GM23248 (cell line): Measurements from ENCODE around the gene TRPC4AP. TPM values are rescaled to one million over a fixed set of nuclear protein-coding genes. Genes with fewer than 3 reads are reported as not detected.

Experiments used
- DNase-seq: peaks from one replicate; pipeline ENCODE4 v3.0.0-alpha.2; 2015
- H2AFZ ChIP-seq: fragments of 200-600 bp; sonication (generic); 2 replicates; pipeline ENCODE4 v1.6.1; 2016; ENCODE audit warnings: antibody characterized with exemption
- H3F3A ChIP-seq: fragments of 200-600 bp; sonication (generic); 2 replicates; pipeline ENCODE4 v1.6.1; 2016; ENCODE audit warnings: mild to moderate bottlenecking, antibody characterized with exemption, mixed run types; ENCODE audit not compliant: insufficient read depth
- H3K27ac ChIP-seq: fragments of 200-600 bp; sonication (generic); 2 replicates; pipeline ENCODE4 v1.5.1; 2016; ENCODE audit warnings: mild to moderate bottlenecking
- H3K27me3 ChIP-seq: fragments of 200-600 bp; sonication (generic); replicated peaks from 2 replicates; pipeline ENCODE4 v1.6.1; 2016; ENCODE audit warnings: mild to moderate bottlenecking; ENCODE audit not compliant: insufficient read depth
- H3K36me3 ChIP-seq: fragments of 200-600 bp; sonication (generic); 2 replicates; pipeline ENCODE4 v1.6.1; 2016; ENCODE audit warnings: low read depth, mild to moderate bottlenecking
- H3K4me1 ChIP-seq: fragments of 200-600 bp; sonication (generic); 2 replicates; pipeline ENCODE4 v1.6.1; 2016; ENCODE audit warnings: mild to moderate bottlenecking; ENCODE audit not compliant: insufficient read depth
- H3K4me2 ChIP-seq: fragments of 200-600 bp; sonication (generic); one replicate; pipeline ENCODE4 v1.6.1; 2016; ENCODE audit warnings: mild to moderate bottlenecking; ENCODE audit not compliant: unreplicated experiment
- H3K4me3 ChIP-seq: fragments of 200-600 bp; sonication (generic); 2 replicates; pipeline ENCODE4 v1.5.1; 2016; ENCODE audit warnings: mild to moderate bottlenecking
- H3K79me2 ChIP-seq: fragments of 200-600 bp; sonication (generic); 2 replicates; pipeline ENCODE4 v1.6.1; 2016; ENCODE audit warnings: mild to moderate bottlenecking; ENCODE audit not compliant: insufficient read depth
- H3K9ac ChIP-seq: fragments of 200-600 bp; sonication (generic); 2 replicates; pipeline ENCODE4 v1.6.1; 2016; ENCODE audit warnings: mild to moderate bottlenecking
- H3K9me2 ChIP-seq: fragments of 200-600 bp; sonication (generic); 2 replicates; pipeline ENCODE4 v1.6.1; 2016; ENCODE audit warnings: mixed run types, mild to moderate bottlenecking, moderate library complexity; ENCODE audit not compliant: insufficient read depth
- H3K9me3 ChIP-seq: fragments of 200-600 bp; sonication (generic); one replicate; pipeline ENCODE4 v1.6.1; 2017; ENCODE audit warnings: low read depth
- H4K20me1 ChIP-seq: fragments of 200-600 bp; sonication (generic); 2 replicates; pipeline ENCODE4 v1.6.0; 2016; ENCODE audit not compliant: insufficient read depth
- EZH2 ChIP-seq: fragments of 200-600 bp; sonication (generic); IDR thresholded peaks from 2 replicates; pipeline ENCODE4 v1.6.1; 2018; ENCODE audit warnings: antibody characterized with exemption, mild to moderate bottlenecking; ENCODE audit not compliant: insufficient read depth, poor library complexity, severe bottlenecking
- WGBS, 2 experiments: methylation state at CpG; one replicate each; pipeline ENCODE4 v1.1.6; 2015 to 2017; ENCODE audit warnings: low lambda C conversion rate in 2 of 2, low coverage in 1 of 2; ENCODE audit errors: missing lambda C conversion rate in 2 of 2; 5-methylcytosine and 5-hydroxymethylcytosine counted together
- in situ Hi-C: fragments of 300-500 bp; cut with MboI; formaldehyde crosslinking; loops from 2 replicates; pipeline ENCODE4 v1.15.0; 2020
- microRNA counts: library from miRNA; unstranded; fragments of <30 nt; microRNA quantifications from one replicate; lab custom pipeline; 2016
- microRNA-seq: library from miRNA; unstranded; fragments of <30 nt; microRNA quantifications from one replicate; pipeline ENCODE4, GENCODE V29; 2016; ENCODE audit warnings: borderline number of aligned reads
- polyA plus RNA-seq: library from polyadenylated mRNA; unstranded; fragments of >200 nt; fragmentation: Nextera tagmentation; extraction: Ambion mirVana; gene quantifications from 2 replicates; pipeline ENCODE4 v1.2.1, GENCODE V29; 2016
- small RNA-seq: library from RNA; depleted of rRNA; stranded (forward); fragments of <200 nt; gene quantifications from one replicate; pipeline ENCODE3, GENCODE V24; 2014; ENCODE audit warnings: low read depth, low replicate concordance
- total RNA-seq: library from RNA; depleted of rRNA; stranded (reverse); fragments of >200 nt; shearing (Covaris generic); gene quantifications from 2 replicates; pipeline ENCODE4 v1.2.3, GENCODE V29; 2014; rRNA removed

TRPC4AP gene
- total and polyA plus RNA-seq, 2 experiments from 2014 or later, result 63.4 to 92.7 TPM

DNA sequence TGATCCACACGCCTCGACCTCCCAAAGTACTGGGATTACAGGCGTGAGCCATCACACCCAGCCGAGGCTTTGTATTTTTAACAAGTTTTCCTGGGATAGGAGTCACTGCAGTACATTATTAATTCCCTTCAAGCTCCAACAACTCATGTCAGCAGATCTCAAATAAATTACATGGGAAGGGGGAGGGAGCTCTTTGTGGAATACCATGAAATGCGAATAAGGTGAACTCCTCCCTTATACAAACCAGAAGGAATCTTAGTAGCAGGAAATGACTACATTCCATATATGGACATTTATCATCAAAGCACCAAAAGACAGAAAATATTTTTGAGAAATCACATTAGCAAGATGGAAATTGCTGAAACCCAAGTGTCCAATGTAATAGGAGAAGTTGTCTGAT lies 139.9 kb downstream of the TRPC4AP start:
- H3K36me3 ChIP-seq, result 0 out of 2 replicates have a peak, but pooled peaks cover 6% of the 10 kb centered on the region
- H3K79me2 ChIP-seq, result peaks cover 20% of the 10 kb centered on the region
- H3K4me3 ChIP-seq, result no peak overlapping the region
- peak; percentile 20 for DNase-seq
- no peak overlapping the region for H2AFZ ChIP-seq
- H4K20me1 ChIP-seq, result no peaks in the 10 kb centered on the region
- peaks cover 32% of the 10 kb centered on the region for H3K4me1 ChIP-seq
- no peaks in the 10 kb centered on the region for H3K9me2 ChIP-seq
- H3K9ac ChIP-seq, result no peak overlapping the region
- H3F3A ChIP-seq, result peaks cover 24% of the 10 kb centered on the region; the same call in 1 of the 2 replicates
- TF ChIP-seq EZH2, result no peak
- no peak overlapping the region for H3K27ac ChIP-seq
- no peak overlapping the region for H3K4me2 ChIP-seq
- WGBS, 2 experiments, result 63 to 71% methylated on average over 5 of the region's 5 CpGs
- H3K9me3 ChIP-seq, result no peaks in the 10 kb centered on the region
- no peaks in the 10 kb centered on the region for H3K27me3 ChIP-seq
- in situ Hi-C loops, result no loop called here

MicroRNAs within 50 kb of the gene (microRNA counts, 767-probe panel; counts per million panel counts)
- 447 counts per million, percentile 86 among the panel's probes with 10 or more counts for microRNA hsa-miR-499a-3p (lab: Ali Mortazavi, UCI)
- 447 counts per million, percentile 86 among the panel's probes with 10 or more counts for microRNA hsa-miR-499a-5p (lab: Ali Mortazavi, UCI)
- microRNA hsa-miR-499b-3p (lab: Ali Mortazavi, UCI), result 447 counts per million, percentile 86 among the panel's probes with 10 or more counts
- microRNA hsa-miR-499b-5p (lab: Ali Mortazavi, UCI), result 447 counts per million, percentile 86 among the panel's probes with 10 or more counts

Small RNA genes lying within 50 kb of the gene (microRNA-seq; reads per million reads assigned to microRNA genes)
- gene MIR499A (not detected), gene MIR499B (not detected)

Small RNA genes lying within 50 kb of the gene (small RNA-seq; reads per million reads assigned to genes)
- gene MIR499A (not detected), gene RF00275 (not detected), gene RNU6-407P (not detected)

Other genes with a start within 250 kb of the TRPC4AP start
- gene GGT7, start 220.0 kb downstream of the TRPC4AP start, total RNA-seq, result 9.2 and 10.2 TPM in 2 replicates
- 17.6 and 20.4 TPM in 2 replicates for gene GGT7, start 220.0 kb downstream of the TRPC4AP start, polyA plus RNA-seq
- gene ACSS2, start 216.2 kb downstream of the TRPC4AP start, total RNA-seq, result 33.3 and 37.7 TPM in 2 replicates
- 12.1 and 14.3 TPM in 2 replicates for gene ACSS2, start 216.2 kb downstream of the TRPC4AP start, polyA plus RNA-seq
- gene GSS, start 137.0 kb downstream of the TRPC4AP start, total RNA-seq, result 80.7 and 85.9 TPM in 2 replicates
- 68.3 and 75.0 TPM in 2 replicates for gene GSS, start 137.0 kb downstream of the TRPC4AP start, polyA plus RNA-seq
- gene MYH7B, start 136.9 kb downstream of the TRPC4AP start, total RNA-seq, result under 0.01 and 0.11 TPM in 2 replicates
- gene MYH7B, start 136.9 kb downstream of the TRPC4AP start, polyA plus RNA-seq, result 0.13 and 0.49 TPM in 2 replicates
- 25.8 and 34.9 TPM in 2 replicates for gene EDEM2, start 54.5 kb upstream of the TRPC4AP start, total RNA-seq
- 31.9 and 33.5 TPM in 2 replicates for gene EDEM2, start 54.5 kb upstream of the TRPC4AP start, polyA plus RNA-seq
- 34.4 and 44.3 TPM in 2 replicates for gene PROCR, start 79.3 kb upstream of the TRPC4AP start, total RNA-seq
- gene PROCR, start 79.3 kb upstream of the TRPC4AP start, polyA plus RNA-seq, result 38.5 and 38.7 TPM in 2 replicates
- gene MMP24, start 133.9 kb upstream of the TRPC4AP start, total RNA-seq, result 7.1 and 8.5 TPM in 2 replicates
- gene MMP24, start 133.9 kb upstream of the TRPC4AP start, polyA plus RNA-seq, result 0.61 and 0.70 TPM in 2 replicates
- 26.8 and 30.0 TPM in 2 replicates for gene MMP24OS, start 185.3 kb upstream of the TRPC4AP start, total RNA-seq
- 81.7 and 85.3 TPM in 2 replicates for gene MMP24OS, start 185.3 kb upstream of the TRPC4AP start, polyA plus RNA-seq
- 166 and 183 TPM in 2 replicates for gene EIF6, start 192.0 kb upstream of the TRPC4AP start, total RNA-seq
- gene EIF6, start 192.0 kb upstream of the TRPC4AP start, polyA plus RNA-seq, result 245 and 247 TPM in 2 replicates
- not detected in 2 replicates for gene FAM83C, start 199.6 kb upstream of the TRPC4AP start, total RNA-seq
- not detected in 2 replicates for gene FAM83C, start 199.6 kb upstream of the TRPC4AP start, polyA plus RNA-seq